GM23248 (cell line): ENCODE measurements around the gene NMRK2. TPM values are rescaled to one million over a fixed set of nuclear protein-coding genes. Genes with fewer than 3 reads are reported as not detected.
"Not testable (repeated sequence)": the region's sequence is repeated elsewhere in the genome, so short reads cannot be mapped to it uniquely, and the experiment has no call there.

Experiments used
- DNase-seq: peaks from one replicate; pipeline ENCODE4 v3.0.0-alpha.2; 2015
- H2AFZ ChIP-seq: fragments of 200-600 bp; sonication (generic); 2 replicates; pipeline ENCODE4 v1.6.1; 2016; ENCODE audit warnings: antibody characterized with exemption
- H3F3A ChIP-seq: fragments of 200-600 bp; sonication (generic); 2 replicates; pipeline ENCODE4 v1.6.1; 2016; ENCODE audit warnings: mild to moderate bottlenecking, antibody characterized with exemption, mixed run types; ENCODE audit not compliant: insufficient read depth
- H3K27ac ChIP-seq: fragments of 200-600 bp; sonication (generic); 2 replicates; pipeline ENCODE4 v1.5.1; 2016; ENCODE audit warnings: mild to moderate bottlenecking
- H3K27me3 ChIP-seq: fragments of 200-600 bp; sonication (generic); replicated peaks from 2 replicates; pipeline ENCODE4 v1.6.1; 2016; ENCODE audit warnings: mild to moderate bottlenecking; ENCODE audit not compliant: insufficient read depth
- H3K36me3 ChIP-seq: fragments of 200-600 bp; sonication (generic); 2 replicates; pipeline ENCODE4 v1.6.1; 2016; ENCODE audit warnings: low read depth, mild to moderate bottlenecking
- H3K4me1 ChIP-seq: fragments of 200-600 bp; sonication (generic); 2 replicates; pipeline ENCODE4 v1.6.1; 2016; ENCODE audit warnings: mild to moderate bottlenecking; ENCODE audit not compliant: insufficient read depth
- H3K4me2 ChIP-seq: fragments of 200-600 bp; sonication (generic); one replicate; pipeline ENCODE4 v1.6.1; 2016; ENCODE audit warnings: mild to moderate bottlenecking; ENCODE audit not compliant: unreplicated experiment
- H3K4me3 ChIP-seq: fragments of 200-600 bp; sonication (generic); 2 replicates; pipeline ENCODE4 v1.5.1; 2016; ENCODE audit warnings: mild to moderate bottlenecking
- H3K79me2 ChIP-seq: fragments of 200-600 bp; sonication (generic); 2 replicates; pipeline ENCODE4 v1.6.1; 2016; ENCODE audit warnings: mild to moderate bottlenecking; ENCODE audit not compliant: insufficient read depth
- H3K9ac ChIP-seq: fragments of 200-600 bp; sonication (generic); 2 replicates; pipeline ENCODE4 v1.6.1; 2016; ENCODE audit warnings: mild to moderate bottlenecking
- H3K9me2 ChIP-seq: fragments of 200-600 bp; sonication (generic); 2 replicates; pipeline ENCODE4 v1.6.1; 2016; ENCODE audit warnings: mixed run types, mild to moderate bottlenecking, moderate library complexity; ENCODE audit not compliant: insufficient read depth
- H3K9me3 ChIP-seq: fragments of 200-600 bp; sonication (generic); one replicate; pipeline ENCODE4 v1.6.1; 2017; ENCODE audit warnings: low read depth
- H4K20me1 ChIP-seq: fragments of 200-600 bp; sonication (generic); 2 replicates; pipeline ENCODE4 v1.6.0; 2016; ENCODE audit not compliant: insufficient read depth
- EZH2 ChIP-seq: fragments of 200-600 bp; sonication (generic); IDR thresholded peaks from 2 replicates; pipeline ENCODE4 v1.6.1; 2018; ENCODE audit warnings: antibody characterized with exemption, mild to moderate bottlenecking; ENCODE audit not compliant: insufficient read depth, poor library complexity, severe bottlenecking
- EZH2phosphoT487 ChIP-seq: fragments of 200-600 bp; sonication (generic); IDR thresholded peaks from 2 replicates; pipeline ENCODE4 v1.6.1; 2018; ENCODE audit warnings: antibody characterized with exemption, moderate library complexity, mild to moderate bottlenecking, low read depth; ENCODE audit not compliant: insufficient read depth
- WGBS, 2 experiments: methylation state at CpG; one replicate each; pipeline ENCODE4 v1.1.6; 2015 to 2017; ENCODE audit warnings: low lambda C conversion rate in 2 of 2, low coverage in 1 of 2; ENCODE audit errors: missing lambda C conversion rate in 2 of 2; 5-methylcytosine and 5-hydroxymethylcytosine counted together
- in situ Hi-C: fragments of 300-500 bp; cut with MboI; formaldehyde crosslinking; loops from 2 replicates; pipeline ENCODE4 v1.15.0; 2020
- polyA plus RNA-seq: library from polyadenylated mRNA; unstranded; fragments of >200 nt; fragmentation: Nextera tagmentation; extraction: Ambion mirVana; gene quantifications from 2 replicates; pipeline ENCODE4 v1.2.1, GENCODE V29; 2016
- total RNA-seq: library from RNA; depleted of rRNA; stranded (reverse); fragments of >200 nt; shearing (Covaris generic); gene quantifications from 2 replicates; pipeline ENCODE4 v1.2.3, GENCODE V29; 2014; rRNA removed

The NMRK2 gene
- not detected in 2 replicates for total RNA-seq
- not detected in 2 replicates for polyA plus RNA-seq

- no peaks in the 10 kb centered on the region for H3K4me1 ChIP-seq
- no peak for DNase-seq
- TF ChIP-seq EZH2phosphoT487, result no peak
- no peak for TF ChIP-seq EZH2
- no peak within 1 kb of the TSS for H2AFZ ChIP-seq
- in situ Hi-C loops, result no loop called here
- H3K9ac ChIP-seq, result no peak within 1 kb of the TSS
- 2 to 3% methylated on average over 36 to 51 of the region's 51 CpGs for WGBS, 2 experiments
- H3K79me2 ChIP-seq, result no peaks in the 10 kb centered on the region
- no peak within 1 kb of the TSS for H3K27ac ChIP-seq
- H4K20me1 ChIP-seq, result no peaks in the 10 kb centered on the region
- H3K27me3 ChIP-seq, result peaks cover 21% of the 10 kb centered on the region
- H3K36me3 ChIP-seq, result no peaks in the 10 kb centered on the region
- no peaks in the 10 kb centered on the region for H3K9me2 ChIP-seq
- H3K9me3 ChIP-seq, result no peaks in the 10 kb centered on the region
- no peak within 1 kb of the TSS for H3K4me2 ChIP-seq
- no peak within 1 kb of the TSS for H3K4me3 ChIP-seq
- H3F3A ChIP-seq, result no peaks in the 10 kb centered on the region
These were observed at the start of gene NMRK2 for GRCh38 chr19:3932931-3933810. NMRK2 (plus strand) TSS chr19:3933069; CDS start chr19:3933672, 603 bp downstream.

DNA sequence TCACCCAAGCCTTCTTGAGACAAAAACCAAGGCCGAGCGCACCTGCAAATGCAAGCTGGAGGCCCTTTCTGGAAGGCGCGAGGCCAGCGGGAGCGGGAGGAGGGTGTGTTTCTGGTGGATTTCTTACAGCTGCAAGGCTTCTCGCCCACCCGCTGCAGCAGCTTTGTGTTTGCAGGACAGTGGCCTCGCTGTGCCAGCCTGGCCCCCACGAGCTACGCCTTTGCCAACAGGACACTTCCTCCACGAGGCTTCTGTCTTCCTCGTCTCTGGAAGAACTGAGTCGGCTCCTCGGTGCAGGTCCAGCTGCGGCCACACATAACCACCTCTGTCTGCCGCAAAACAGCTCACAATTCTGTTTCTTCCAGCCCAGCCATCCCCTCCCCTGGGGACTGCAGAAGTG, 42.3 kb upstream of the NMRK2 start:
- Histone ChIP-seq H3K4me1 (no peaks in the 10 kb centered on the region), H3K27me3 (no peaks in the 10 kb centered on the region), H3K9me2 (no peaks in the 10 kb centered on the region), H3K4me3 (no peak overlapping the region), H3K36me3 (no peaks in the 10 kb centered on the region), H3K27ac (no peak overlapping the region), H3K79me2 (no peaks in the 10 kb centered on the region), H3K9ac (no peak overlapping the region), H4K20me1 (no peaks in the 10 kb centered on the region), H3F3A (no peaks in the 10 kb centered on the region), H2AFZ (no peak overlapping the region), H3K9me3 (no peaks in the 10 kb centered on the region), H3K4me2 (no peak overlapping the region)
- TF ChIP-seq EZH2, result no peak
- no peak for TF ChIP-seq EZH2phosphoT487
- 78 to 84% methylated on average over 17 of the region's 17 CpGs for WGBS, 2 experiments
- in situ Hi-C loops, result no loop called here
- DNase-seq, result no peak

GRCh38 chr19:3893509-3894179, 39.2 kb upstream of the NMRK2 start:
- Histone ChIP-seq H3K27me3 (no peaks in the 10 kb centered on the region), H4K20me1 (no peaks in the 10 kb centered on the region), H3K9ac (no peak overlapping the region), H3K9me2 (no peaks in the 10 kb centered on the region), H3K27ac (no peak overlapping the region), H2AFZ (no peak overlapping the region), H3K4me2 (no peak overlapping the region), H3K36me3 (no peaks in the 10 kb centered on the region), H3K4me1 (no peaks in the 10 kb centered on the region), H3K9me3 (no peaks in the 10 kb centered on the region), H3K4me3 (no peak overlapping the region), H3K79me2 (no peaks in the 10 kb centered on the region), H3F3A (no peaks in the 10 kb centered on the region)
- in situ Hi-C loops, result no loop called here
- no peak for DNase-seq
- WGBS, 2 experiments, result 33 to 44% methylated on average over 11 to 12 of the region's 12 CpGs
- TF ChIP-seq EZH2 (no peak), EZH2phosphoT487 (no peak)

DNA sequence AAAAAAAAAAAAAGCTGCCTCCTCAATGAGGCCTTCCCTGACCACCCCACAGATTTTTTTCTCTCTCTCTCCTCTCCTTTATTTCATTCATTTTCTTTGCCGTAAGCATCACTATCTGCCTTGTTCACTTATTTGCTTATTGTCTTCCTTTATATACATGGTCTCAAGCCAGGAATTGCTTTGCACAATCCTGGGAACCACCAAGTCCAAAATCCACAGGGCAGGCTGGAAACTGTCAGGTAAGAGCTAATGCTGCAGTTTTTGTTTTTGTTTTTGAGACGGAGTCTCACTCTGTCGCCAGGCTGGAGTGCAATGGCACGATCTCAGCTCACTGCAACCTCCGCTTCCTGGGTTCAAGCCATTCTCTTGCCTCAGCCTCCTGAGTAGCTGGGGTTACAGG, 37.9 kb upstream of the NMRK2 start:
- in situ Hi-C loops, H4K20me1 ChIP-seq, H2AFZ ChIP-seq, H3K9me2 ChIP-seq, H3K4me2 ChIP-seq, H3F3A ChIP-seq, H3K79me2 ChIP-seq, H3K27me3 ChIP-seq, H3K9ac ChIP-seq, H3K36me3 ChIP-seq, H3K9me3 ChIP-seq, H3K27ac ChIP-seq, H3K4me1 ChIP-seq, DNase-seq, H3K4me3 ChIP-seq: not testable (repeated sequence)
- WGBS, 2 experiments, result 62 to 71% methylated on average over 5 of the region's 5 CpGs
